ENCODE data around the gene NOB1.

The NOB1 gene

DNA sequence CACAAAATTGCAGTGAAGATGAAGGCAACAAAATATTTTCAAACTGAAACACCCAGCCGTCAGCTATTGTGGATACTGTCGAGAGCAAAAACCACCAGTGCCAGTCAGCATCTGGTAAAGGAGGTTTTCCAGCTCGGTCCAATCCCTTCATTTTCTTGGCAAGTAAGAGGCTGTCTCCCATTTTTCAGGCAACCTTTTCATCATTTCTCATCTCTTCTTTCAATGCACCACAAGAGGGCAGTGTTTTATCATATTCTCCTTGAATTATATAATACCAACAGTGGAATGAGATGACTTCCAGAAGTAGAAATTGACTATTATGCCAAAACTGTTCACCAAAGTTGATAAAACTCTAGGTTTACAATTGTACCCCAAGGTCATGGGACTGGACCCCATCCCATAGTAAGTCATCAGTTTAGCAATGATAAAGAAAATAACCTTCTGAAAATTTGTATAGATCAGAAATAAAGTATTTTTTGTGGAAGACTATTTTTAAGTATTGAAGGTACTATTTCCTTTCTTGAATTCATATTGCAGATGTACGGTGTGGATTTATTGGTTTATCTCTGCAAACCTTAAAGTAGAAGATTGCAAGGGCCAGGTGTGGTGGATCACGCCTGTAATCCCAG is 45.2 kb downstream of the NOB1 start:
- no peak overlapping the region for H3K4me3 ChIP-seq (replicated peaks in 1 of 2; ENCODE audit: low read depth in 2 of 2, low read length in 2 of 2)
- DNase-seq (ENCODE audit: low read depth in 2 of 2): peak; percentile 80 to 82
- TF ChIP-seq, protein P1, sequence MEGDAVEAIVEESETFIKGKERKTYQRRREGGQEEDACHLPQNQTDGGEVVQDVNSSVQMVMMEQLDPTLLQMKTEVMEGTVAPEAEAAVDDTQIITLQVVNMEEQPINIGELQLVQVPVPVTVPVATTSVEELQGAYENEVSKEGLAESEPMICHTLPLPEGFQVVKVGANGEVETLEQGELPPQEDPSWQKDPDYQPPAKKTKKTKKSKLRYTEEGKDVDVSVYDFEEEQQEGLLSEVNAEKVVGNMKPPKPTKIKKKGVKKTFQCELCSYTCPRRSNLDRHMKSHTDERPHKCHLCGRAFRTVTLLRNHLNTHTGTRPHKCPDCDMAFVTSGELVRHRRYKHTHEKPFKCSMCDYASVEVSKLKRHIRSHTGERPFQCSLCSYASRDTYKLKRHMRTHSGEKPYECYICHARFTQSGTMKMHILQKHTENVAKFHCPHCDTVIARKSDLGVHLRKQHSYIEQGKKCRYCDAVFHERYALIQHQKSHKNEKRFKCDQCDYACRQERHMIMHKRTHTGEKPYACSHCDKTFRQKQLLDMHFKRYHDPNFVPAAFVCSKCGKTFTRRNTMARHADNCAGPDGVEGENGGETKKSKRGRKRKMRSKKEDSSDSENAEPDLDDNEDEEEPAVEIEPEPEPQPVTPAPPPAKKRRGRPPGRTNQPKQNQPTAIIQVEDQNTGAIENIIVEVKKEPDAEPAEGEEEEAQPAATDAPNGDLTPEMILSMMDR (IDR thresholded peaks at IDR 0.05; ENCODE audit: low read depth, low read length): peak; percentile 39

DNA sequence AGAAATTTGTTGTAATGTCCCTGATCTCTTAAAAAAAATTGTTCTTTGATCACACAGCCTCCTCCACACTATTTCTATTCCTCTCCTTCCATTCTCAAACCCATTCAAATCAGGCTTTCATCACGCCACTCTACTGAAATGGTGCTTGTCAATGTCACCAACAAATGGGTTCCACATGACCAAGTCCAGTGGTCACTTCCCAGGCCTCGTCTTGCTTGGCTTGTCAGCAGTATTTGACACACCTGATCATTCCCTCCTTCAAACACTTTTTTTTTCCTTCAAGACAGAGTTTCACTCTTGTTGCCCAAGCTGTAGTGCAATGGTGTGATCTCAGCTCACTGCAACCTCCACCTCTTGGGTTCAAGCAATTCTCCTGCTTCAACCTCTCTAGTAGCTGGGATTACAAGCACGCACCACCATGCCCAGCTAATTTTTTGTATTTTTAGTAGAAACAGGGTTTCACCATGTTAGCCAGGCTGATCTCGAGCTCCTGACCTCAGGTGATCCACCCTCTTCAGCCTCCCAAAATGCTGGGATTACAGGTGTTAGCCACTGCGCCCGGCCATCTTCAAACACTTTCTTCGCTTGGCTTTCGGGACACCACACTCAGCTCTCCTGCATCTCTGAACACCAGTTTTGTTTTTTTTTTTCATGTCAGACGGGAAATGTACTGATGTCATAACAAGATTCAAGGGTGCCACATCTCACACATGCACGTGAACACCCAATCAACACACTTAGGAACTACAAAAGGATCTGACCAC is 46.6 kb downstream of the NOB1 start:
- TF ChIP-seq, protein P1 (IDR thresholded peaks at IDR 0.05; ENCODE audit: low read depth, low read length): no peak
- no peak for DNase-seq (ENCODE audit: low read depth in 2 of 2)
- no peak overlapping the region for H3K4me3 ChIP-seq (replicated peaks in 1 of 2; ENCODE audit: low read depth in 2 of 2, low read length in 2 of 2)

DNA sequence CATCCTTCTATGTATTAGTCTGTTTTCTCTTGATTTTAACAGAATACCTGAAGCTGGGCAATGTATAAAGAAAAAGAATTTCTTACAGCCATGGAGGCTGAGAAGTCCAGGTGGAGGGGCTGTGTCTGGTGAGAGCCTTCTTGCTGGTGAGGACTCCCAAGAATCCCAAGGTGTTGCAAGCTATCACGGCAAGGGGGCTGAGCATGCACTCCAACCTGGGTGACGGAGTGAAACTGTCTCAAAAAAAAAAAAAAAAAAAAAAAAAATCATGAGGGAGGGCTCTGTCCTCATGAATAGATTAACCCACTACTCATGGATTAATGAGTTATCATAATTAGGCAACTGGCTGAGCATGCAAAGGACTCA is 47.8 kb downstream of the NOB1 start:
- no peak overlapping the region for H3K4me3 ChIP-seq (replicated peaks in 1 of 2; ENCODE audit: low read depth in 2 of 2, low read length in 2 of 2)
- no peak for DNase-seq (ENCODE audit: low read depth in 2 of 2)
- TF ChIP-seq, protein P1 (IDR thresholded peaks at IDR 0.05; ENCODE audit: low read depth, low read length): no peak

DNA sequence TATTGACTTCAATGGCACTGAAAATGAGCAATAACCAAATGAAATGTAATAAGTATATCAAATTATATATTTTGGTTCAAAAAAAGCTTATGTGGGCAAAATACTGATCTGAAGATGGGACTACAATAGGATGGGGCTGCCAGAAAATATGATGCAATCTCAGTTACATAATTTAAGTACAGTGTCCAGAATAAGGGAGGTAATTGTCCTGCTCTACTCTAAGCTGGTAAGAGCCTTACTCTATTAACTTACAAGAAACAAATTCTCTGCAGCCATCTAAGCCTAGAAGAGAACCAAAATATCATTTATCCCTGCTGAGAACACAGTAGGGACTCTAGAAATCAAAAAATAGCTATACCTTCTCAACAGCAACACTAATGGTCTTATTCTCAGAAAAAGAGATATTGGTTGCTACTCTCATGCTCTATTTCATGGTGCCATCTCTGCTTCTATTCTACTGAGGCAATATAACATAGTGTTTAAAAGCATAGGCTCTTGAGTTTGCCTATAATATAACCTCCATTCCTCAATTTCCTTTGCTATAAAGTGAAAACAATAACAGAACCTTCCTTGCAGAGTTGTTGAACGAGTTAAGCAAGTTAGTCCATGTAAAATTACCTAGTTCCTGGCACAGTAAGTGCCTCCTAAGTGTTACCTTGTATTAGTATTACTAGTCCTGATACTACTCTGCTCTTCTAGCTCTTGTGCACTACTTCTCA is 48.3 kb downstream of the NOB1 start:
- TF ChIP-seq, protein P1 (IDR thresholded peaks at IDR 0.05; ENCODE audit: low read depth, low read length): no peak
- DNase-seq (ENCODE audit: low read depth in 2 of 2): peak; percentile 61 to 62
- no peak overlapping the region for H3K4me3 ChIP-seq (replicated peaks in 1 of 2; ENCODE audit: low read depth in 2 of 2, low read length in 2 of 2)

DNA sequence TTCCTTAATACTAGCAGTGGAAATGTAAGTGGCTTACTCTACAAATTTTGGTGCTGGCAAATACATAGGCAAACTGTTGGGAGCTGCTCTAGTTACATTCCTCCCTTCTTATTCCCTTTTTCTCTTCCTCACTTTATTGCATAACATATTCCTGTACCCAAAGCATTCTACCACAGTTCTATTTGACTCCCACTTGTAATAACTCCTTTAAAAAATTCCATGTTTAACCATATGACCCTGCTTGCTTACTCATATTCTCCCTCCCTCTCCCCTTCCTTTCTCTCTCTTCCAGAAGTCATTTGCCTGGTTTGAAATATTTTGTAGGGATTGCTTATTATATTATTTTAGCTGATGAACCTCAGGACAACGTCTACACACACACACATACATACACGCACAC is 51.1 kb downstream of the NOB1 start:
- no peak overlapping the region for H3K4me3 ChIP-seq (replicated peaks in 1 of 2; ENCODE audit: low read depth in 2 of 2, low read length in 2 of 2)
- peak; percentile 44 to 59 for DNase-seq (ENCODE audit: low read depth in 2 of 2)
- TF ChIP-seq, protein P1 (IDR thresholded peaks at IDR 0.05; ENCODE audit: low read depth, low read length): no peak

DNA sequence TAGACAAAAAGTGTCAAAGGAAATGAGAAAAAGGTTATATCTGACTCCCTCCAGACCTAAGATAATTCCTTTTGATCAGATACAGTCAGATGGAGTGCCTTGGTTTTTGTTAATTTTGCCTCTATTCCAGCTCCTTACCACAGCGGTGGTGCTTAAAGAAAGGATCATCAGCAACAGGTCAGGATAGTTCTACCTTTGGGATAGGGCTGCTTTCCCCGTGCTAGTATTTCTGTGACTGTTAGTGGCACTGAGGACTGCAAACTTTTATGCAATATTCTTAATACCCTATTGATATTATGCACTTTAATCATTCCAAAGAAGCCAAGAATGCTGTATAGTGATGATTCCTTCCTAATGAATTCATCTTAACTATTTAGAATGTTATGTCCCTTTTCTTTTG is 52.9 kb downstream of the NOB1 start:
- H3K4me3 ChIP-seq (replicated peaks in 1 of 2; ENCODE audit: low read depth in 2 of 2, low read length in 2 of 2): no peak overlapping the region
- no peak for DNase-seq (ENCODE audit: low read depth in 2 of 2)
- TF ChIP-seq, protein P1 (IDR thresholded peaks at IDR 0.05; ENCODE audit: low read depth, low read length): no peak

Data from cardiac fibroblast (primary cell).